ENCODE data around the gene IRAK4.
A peak's percentile ranks its signal among the peaks of the same experiment; 100 is the strongest.

The IRAK4 gene

GRCh38 chr12:43766291-43766690 is 7.5 kb downstream of the IRAK4 start:
- no peak for DNase-seq (ENCODE audit: low spot score)

- DNase-seq (ENCODE audit: low spot score), result peak; percentile 29
These were observed 17.7 kb downstream of the IRAK4 start for GRCh38 chr12:43776498-43776897.

GRCh38 chr12:43786899-43787693 is 28.3 kb downstream of the IRAK4 start:
- DNase-seq (ENCODE audit: low spot score), result no peak

- no peak for DNase-seq (ENCODE audit: low spot score)
These were observed 31.2 kb downstream of the IRAK4 start for GRCh38 chr12:43789941-43790340.

- DNase-seq (ENCODE audit: low spot score), result no peak
These were observed 37.0 kb downstream of the IRAK4 start for GRCh38 chr12:43795716-43796280.

- DNase-seq (ENCODE audit: low spot score), result no peak
These were observed 38.9 kb downstream of the IRAK4 start for GRCh38 chr12:43797561-43798217.

- DNase-seq (ENCODE audit: low spot score), result peak; percentile 23
These were observed 46.6 kb downstream of the IRAK4 start for GRCh38 chr12:43805149-43805859.

- peak; percentile 79 for DNase-seq (ENCODE audit: low spot score)
These were observed 47.3 kb downstream of the IRAK4 start, which contains the start of gene TWF1 for GRCh38 chr12:43805860-43806736. Gene TWF1, minus strand, starts transcription at chr12:43806317. Its CDS starts 72 bp downstream, at chr12:43806245.

GRCh38 chr12:43806737-43807072 is 48.0 kb downstream of the IRAK4 start:
- DNase-seq (ENCODE audit: low spot score), result no peak

- no peak for DNase-seq (ENCODE audit: low spot score)
These were observed 48.6 kb downstream of the IRAK4 start for GRCh38 chr12:43807386-43807785.

- DNase-seq (ENCODE audit: low spot score), result no peak
These were observed 53.3 kb downstream of the IRAK4 start for GRCh38 chr12:43812057-43812456.

GRCh38 chr12:43812926-43813325 is 54.2 kb downstream of the IRAK4 start:
- DNase-seq (ENCODE audit: low spot score), result no peak

GRCh38 chr12:43815416-43815815 is 56.7 kb downstream of the IRAK4 start:
- DNase-seq (ENCODE audit: low spot score), result no peak

GRCh38 chr12:43816168-43816567 is 57.4 kb downstream of the IRAK4 start:
- no peak for DNase-seq (ENCODE audit: low spot score)

- DNase-seq (ENCODE audit: low spot score), result no peak
These were observed 65.5 kb downstream of the IRAK4 start for GRCh38 chr12:43824207-43824775.

GRCh38 chr12:43826681-43827080 is 67.9 kb downstream of the IRAK4 start:
- no peak for DNase-seq (ENCODE audit: low spot score)

GRCh38 chr12:43827093-43827492 is 68.3 kb downstream of the IRAK4 start:
- no peak for DNase-seq (ENCODE audit: low spot score)

- DNase-seq (ENCODE audit: low spot score), result peak; percentile 8
These were observed 73.9 kb downstream of the IRAK4 start for GRCh38 chr12:43832463-43833168.

GRCh38 chr12:43835264-43835655 is 76.5 kb downstream of the IRAK4 start:
- peak; percentile 1 for DNase-seq (ENCODE audit: low spot score)

GRCh38 chr12:43835656-43836474 is 77.1 kb downstream of the IRAK4 start, which contains the start of gene TMEM117:
Gene TMEM117, plus strand, starts transcription at chr12:43836081.
- peak; percentile 56 for DNase-seq (ENCODE audit: low spot score)
